GM19395 (cell line): ENCODE results near the gene SNX24.
"Not testable (repeated sequence)": the region's sequence is repeated elsewhere in the genome, so short reads cannot be mapped to it uniquely, and the experiment has no call there.

Experiments used
- ATAC-seq: cut with Tn5 transposase; IDR thresholded peaks from one replicate; pipeline ENCODE4 v1.9.1; 2021; ENCODE audit warnings: mild to moderate bottlenecking, moderate library complexity; ENCODE audit not compliant: unreplicated experiment

SNX24 gene

GRCh38 chr5:122870219-122870856 is 24.9 kb downstream of the SNX24 start:
- ATAC-seq, result no peak

GRCh38 chr5:122871661-122872060 is 26.2 kb downstream of the SNX24 start:
- no peak for ATAC-seq

- ATAC-seq, result no peak
Observed at GRCh38 chr5:122874179-122874875, 28.9 kb downstream of the SNX24 start.

- peak; percentile 67 for ATAC-seq
Observed at GRCh38 chr5:122877518-122877917, 32.1 kb downstream of the SNX24 start.

GRCh38 chr5:122879076-122879475 is 33.7 kb downstream of the SNX24 start:
- ATAC-seq, result no peak

- ATAC-seq, result no peak
Observed at GRCh38 chr5:122880170-122880689, 34.8 kb downstream of the SNX24 start.

- ATAC-seq, result peak; percentile 69
Observed at GRCh38 chr5:122880749-122881148, 35.3 kb downstream of the SNX24 start.

GRCh38 chr5:122882831-122883230 is 37.4 kb downstream of the SNX24 start:
- ATAC-seq, result no peak

GRCh38 chr5:122885045-122885517 is 39.7 kb downstream of the SNX24 start:
- no peak for ATAC-seq

- no peak for ATAC-seq
Observed at GRCh38 chr5:122885891-122886290, 40.5 kb downstream of the SNX24 start.

GRCh38 chr5:122895141-122895540 is 49.7 kb downstream of the SNX24 start:
- ATAC-seq, result no peak

GRCh38 chr5:122896598-122897282 is 51.3 kb downstream of the SNX24 start:
- ATAC-seq, result no peak

- no peak for ATAC-seq
Observed at GRCh38 chr5:122897283-122897602, 51.8 kb downstream of the SNX24 start.

- no peak for ATAC-seq
Observed at GRCh38 chr5:122901346-122901745, 55.9 kb downstream of the SNX24 start.

- no peak for ATAC-seq
Observed at GRCh38 chr5:122902263-122902662, 56.9 kb downstream of the SNX24 start.

- ATAC-seq, result no peak
Observed at GRCh38 chr5:122906768-122907167, 61.4 kb downstream of the SNX24 start.

- no peak for ATAC-seq
Observed at GRCh38 chr5:122907276-122907675, 61.9 kb downstream of the SNX24 start.

GRCh38 chr5:122908108-122908507 is 62.7 kb downstream of the SNX24 start:
- ATAC-seq, result no peak

- ATAC-seq, result no peak
Observed at GRCh38 chr5:122908662-122909061, 63.2 kb downstream of the SNX24 start.

- no peak for ATAC-seq
Observed at GRCh38 chr5:122909470-122910100, 64.2 kb downstream of the SNX24 start.

GRCh38 chr5:122913436-122913835 is 68.0 kb downstream of the SNX24 start:
- ATAC-seq, result not testable (repeated sequence)
